ENCODE data around the gene TCF19. TPM values are rescaled to one million over a fixed set of nuclear protein-coding genes. Genes with fewer than 3 reads are reported as not detected.

The TCF19 gene
- total RNA-seq, 1 donor from 2014 or later: 17.3 TPM

DNA sequence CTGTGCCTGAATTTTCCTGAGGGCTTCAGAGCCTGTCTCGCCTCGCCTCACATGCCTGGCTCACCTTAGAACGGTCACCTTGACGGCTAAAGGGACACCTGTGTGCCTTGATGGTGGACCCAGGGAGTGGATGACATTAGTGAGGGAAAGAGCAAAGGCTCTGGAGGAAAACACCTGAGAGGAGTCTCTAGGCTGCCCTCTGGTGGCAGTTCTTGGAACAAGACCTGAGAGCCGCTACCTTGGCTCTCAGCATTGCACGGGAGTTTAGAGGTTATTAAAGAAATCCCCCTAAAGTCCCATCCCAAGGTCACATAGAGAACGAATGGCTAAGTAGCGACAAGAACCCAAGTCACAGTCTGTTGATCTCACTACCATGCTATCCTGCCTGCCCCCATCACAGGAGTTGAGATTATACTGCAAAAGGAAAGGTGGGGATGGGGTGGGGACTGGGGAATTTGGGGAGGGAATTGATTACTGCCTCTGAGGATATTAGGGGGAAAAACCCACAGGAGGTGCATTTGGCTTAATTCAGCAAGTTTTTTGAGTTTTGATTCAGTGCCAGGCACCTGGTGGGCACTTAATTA, 30.2 kb upstream of the TCF19 start:
- Mint-ChIP-seq H3K4me3 (no peak overlapping the region), H3K4me1 (peaks cover 5% of the 10 kb centered on the region), H3K27ac (no peak overlapping the region), H3K27me3 (peaks cover 12% of the 10 kb centered on the region), H3K9me3 (no peaks in the 10 kb centered on the region), H3K36me3 (ENCODE audit: low read depth) (no peaks in the 10 kb centered on the region)
- CTCF ChIA-PET: interaction anchor here (0.6 to 1.9 kb wide), 5 partner anchors 9 to 238 kb away, joined by 3 to 7 read pairs (median 4); no protein-coding TSS in a partner anchor
- ATAC-seq (ENCODE audit: low read depth) (peak; percentile 69), DNase-seq (peak; percentile 56)
- TF ChIP-seq, protein P1, sequence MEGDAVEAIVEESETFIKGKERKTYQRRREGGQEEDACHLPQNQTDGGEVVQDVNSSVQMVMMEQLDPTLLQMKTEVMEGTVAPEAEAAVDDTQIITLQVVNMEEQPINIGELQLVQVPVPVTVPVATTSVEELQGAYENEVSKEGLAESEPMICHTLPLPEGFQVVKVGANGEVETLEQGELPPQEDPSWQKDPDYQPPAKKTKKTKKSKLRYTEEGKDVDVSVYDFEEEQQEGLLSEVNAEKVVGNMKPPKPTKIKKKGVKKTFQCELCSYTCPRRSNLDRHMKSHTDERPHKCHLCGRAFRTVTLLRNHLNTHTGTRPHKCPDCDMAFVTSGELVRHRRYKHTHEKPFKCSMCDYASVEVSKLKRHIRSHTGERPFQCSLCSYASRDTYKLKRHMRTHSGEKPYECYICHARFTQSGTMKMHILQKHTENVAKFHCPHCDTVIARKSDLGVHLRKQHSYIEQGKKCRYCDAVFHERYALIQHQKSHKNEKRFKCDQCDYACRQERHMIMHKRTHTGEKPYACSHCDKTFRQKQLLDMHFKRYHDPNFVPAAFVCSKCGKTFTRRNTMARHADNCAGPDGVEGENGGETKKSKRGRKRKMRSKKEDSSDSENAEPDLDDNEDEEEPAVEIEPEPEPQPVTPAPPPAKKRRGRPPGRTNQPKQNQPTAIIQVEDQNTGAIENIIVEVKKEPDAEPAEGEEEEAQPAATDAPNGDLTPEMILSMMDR (IDR thresholded peaks at IDR 0.05): peak; percentile 54
- intact Hi-C loops (cut with micrococcal nuclease): loop anchor here (2.0 kb wide), 1 partner anchor 65 kb away; no protein-coding TSS in a partner anchor
- POLR2A ChIA-PET: interaction anchor here (0.6 to 0.7 kb wide), 2 partner anchors 9 to 64 kb away, joined by 3 to 4 read pairs; no protein-coding TSS in a partner anchor

DNA sequence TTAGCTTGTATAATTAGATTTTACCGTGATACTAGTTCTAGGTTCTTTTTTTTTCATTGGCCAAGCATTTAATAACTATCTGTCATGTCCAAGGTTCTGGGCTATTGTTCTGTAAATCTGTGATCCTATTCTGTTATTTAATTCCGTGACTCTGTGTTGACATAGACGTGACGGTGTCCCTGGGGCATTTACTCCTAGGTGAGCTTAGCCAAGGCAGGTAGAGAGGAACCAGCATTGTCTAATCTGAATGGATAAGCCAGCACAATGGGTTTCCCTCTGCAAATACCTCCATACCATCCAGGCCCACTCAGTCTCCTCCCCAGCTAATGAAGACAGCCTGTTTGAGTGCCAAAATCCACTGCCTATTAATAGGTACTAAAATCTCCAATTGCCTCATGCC, 29.3 kb upstream of the TCF19 start:
- ATAC-seq (ENCODE audit: low read depth): no peak
- POLR2A ChIA-PET: interaction anchor here (0.6 kb wide), 1 partner anchor 1061 kb away, joined by 3 read pairs; the partner anchor contains the start of gene PBX2
- H3K27ac Mint-ChIP-seq: no peak overlapping the region

DNA sequence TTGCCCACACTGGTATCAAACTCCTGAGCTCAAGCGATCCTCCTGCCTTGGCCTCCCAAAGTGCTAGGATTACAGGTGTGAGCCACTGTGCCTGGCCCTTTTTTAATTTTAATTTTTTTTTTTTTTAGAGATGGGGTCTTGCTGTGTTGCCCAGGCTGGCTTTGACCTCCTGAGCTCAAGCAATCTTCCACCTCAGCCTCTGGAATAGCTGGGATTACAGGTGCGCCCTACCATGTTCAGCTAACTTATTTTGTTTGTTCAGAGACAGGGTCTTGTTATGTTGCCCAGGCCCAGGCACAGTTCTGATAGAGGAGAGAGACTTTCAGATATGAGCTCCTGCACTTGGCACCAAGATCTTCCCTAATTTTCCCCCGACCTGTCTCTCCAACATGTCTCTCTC, 27.6 kb upstream of the TCF19 start:
- peaks cover 5% of the 10 kb centered on the region for H3K4me1 Mint-ChIP-seq
- CTCF ChIA-PET: no interaction called here
- DNase-seq (no peak), ATAC-seq (ENCODE audit: low read depth) (no peak)
- TF ChIP-seq, protein P1 (IDR thresholded peaks at IDR 0.05): no peak
- intact Hi-C loops (cut with micrococcal nuclease): no loop called here
- no peaks in the 10 kb centered on the region for H3K9me3 Mint-ChIP-seq
- no peak overlapping the region for H3K4me3 Mint-ChIP-seq
- POLR2A ChIA-PET: no interaction called here
- H3K27ac Mint-ChIP-seq: no peak overlapping the region
- no peaks in the 10 kb centered on the region for H3K36me3 Mint-ChIP-seq (ENCODE audit: low read depth)
- peaks cover 12% of the 10 kb centered on the region for H3K27me3 Mint-ChIP-seq

More for the DNA sequence above, 29.3 kb upstream of the TCF19 start:
- CTCF ChIA-PET: interaction anchor here (0.6 to 1.7 kb wide), 4 partner anchors 8 to 42 kb away, joined by 3 to 5 read pairs (median 4); no protein-coding TSS in a partner anchor
- DNase-seq: no peak
- Mint-ChIP-seq H3K4me1 (peaks cover 5% of the 10 kb centered on the region), H3K4me3 (no peak overlapping the region), H3K9me3 (no peaks in the 10 kb centered on the region), H3K27me3 (peaks cover 12% of the 10 kb centered on the region), H3K36me3 (ENCODE audit: low read depth) (no peaks in the 10 kb centered on the region)
- intact Hi-C loops (cut with micrococcal nuclease): loop anchor here (2.0 kb wide), 1 partner anchor 64 kb away; no protein-coding TSS in a partner anchor
- TF ChIP-seq, protein P1 (IDR thresholded peaks at IDR 0.05): no peak

DNA sequence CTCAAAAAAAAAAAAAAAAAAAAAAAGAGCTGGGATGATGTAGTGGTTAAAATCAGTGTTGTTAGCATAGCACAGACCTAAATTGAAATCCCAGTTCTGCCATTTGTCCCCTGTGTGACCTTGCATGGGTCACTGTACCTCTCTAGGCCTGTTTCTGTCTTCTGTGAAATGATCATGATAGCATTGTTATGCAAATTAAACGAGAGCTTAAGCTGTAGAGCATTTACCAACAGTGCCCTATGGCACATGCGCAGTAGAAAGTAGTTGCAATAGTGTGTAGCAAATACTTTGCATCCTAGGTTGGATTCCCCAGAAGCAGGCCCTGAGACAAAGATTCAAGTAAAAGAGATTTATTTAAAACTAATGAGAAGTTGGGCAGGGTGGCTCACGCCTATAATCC, 26.8 kb upstream of the TCF19 start:
- no peak overlapping the region for H3K4me3 Mint-ChIP-seq
- peaks cover 12% of the 10 kb centered on the region for H3K27me3 Mint-ChIP-seq
- H3K4me1 Mint-ChIP-seq: peaks cover 5% of the 10 kb centered on the region
- CTCF ChIA-PET: interaction anchor here (2.9 kb wide), 1 partner anchor 235 kb away, joined by 8 read pairs; no protein-coding TSS in a partner anchor
- DNase-seq (no peak), ATAC-seq (ENCODE audit: low read depth) (no peak)
- H3K36me3 Mint-ChIP-seq (ENCODE audit: low read depth): no peaks in the 10 kb centered on the region
- intact Hi-C loops (cut with micrococcal nuclease): no loop called here
- H3K9me3 Mint-ChIP-seq: no peaks in the 10 kb centered on the region
- H3K27ac Mint-ChIP-seq: no peak overlapping the region
- TF ChIP-seq, protein P1 (IDR thresholded peaks at IDR 0.05): no peak
- POLR2A ChIA-PET: interaction anchor here (0.7 kb wide), 1 partner anchor 1228 kb away, joined by 13 read pairs; no protein-coding TSS in a partner anchor

DNA sequence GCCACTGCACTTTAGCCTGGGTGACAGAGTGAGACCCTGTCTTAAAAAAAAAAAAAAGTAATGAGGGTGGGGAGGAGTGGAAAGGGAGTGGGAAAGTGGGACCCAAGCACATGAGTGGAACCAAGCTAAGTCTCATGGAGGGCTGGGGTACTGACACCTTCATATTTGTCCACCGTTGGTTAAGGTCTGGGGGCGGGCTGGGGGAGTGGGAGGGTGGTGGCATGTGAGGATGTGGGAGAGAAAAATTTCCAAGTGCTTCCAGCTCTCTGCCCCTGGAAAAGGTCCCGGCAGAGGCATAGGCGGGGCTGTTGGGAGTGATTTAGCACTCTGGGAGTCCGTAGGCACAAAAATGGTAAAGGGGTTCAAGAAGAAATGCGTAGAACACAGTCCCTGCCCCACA, 25.6 kb upstream of the TCF19 start:
- CTCF ChIA-PET: interaction anchor here (0.9 to 2.9 kb wide), 3 partner anchors 60 to 234 kb away, joined by 3 to 8 read pairs (median 8); no protein-coding TSS in a partner anchor
- peaks cover 10% of the 10 kb centered on the region for H3K4me1 Mint-ChIP-seq
- POLR2A ChIA-PET: no interaction called here

More for the DNA sequence above, 25.6 kb upstream of the TCF19 start:
- ATAC-seq (ENCODE audit: low read depth) (no peak), DNase-seq (no peak)
- TF ChIP-seq, protein P1 (IDR thresholded peaks at IDR 0.05): no peak
- no peak overlapping the region for H3K4me3 Mint-ChIP-seq
- no peaks in the 10 kb centered on the region for H3K9me3 Mint-ChIP-seq
- intact Hi-C loops (cut with micrococcal nuclease): no loop called here
- no peak overlapping the region for H3K27ac Mint-ChIP-seq
- H3K27me3 Mint-ChIP-seq: peaks cover 10% of the 10 kb centered on the region
- H3K36me3 Mint-ChIP-seq (ENCODE audit: low read depth): no peaks in the 10 kb centered on the region

All from activated B cell treated with CpG ODN at 0.5 μM for 24 hours (primary cell).